DND-41 (cell line): Measurements from ENCODE around the gene NDUFS7.

Source experiments
- ATAC-seq: fragments of 200-7000 bp; cut with Tn5 transposase; 3 replicates; pipeline ENCODE4 v1.9.1; 2021; ENCODE audit warnings: low read depth; ENCODE audit not compliant: insufficient read depth
- DNase-seq: peaks from one replicate; pipeline ENCODE4 v3.0.0-alpha.2; 2020
- H2AFZ ChIP-seq: 2 replicates; pipeline ENCODE4 v1.6.0; 2012; ENCODE audit warnings: low read depth, low read length
- H3K27ac ChIP-seq: 2 replicates; pipeline ENCODE4 v1.5.1; 2012; ENCODE audit warnings: low read length, inconsistent platforms
- H3K27me3 ChIP-seq: fragments of 200-600 bp; sonication (generic); 2 replicates; pipeline ENCODE4 v1.6.0; 2012; ENCODE audit warnings: low read length, mild to moderate bottlenecking, inconsistent platforms; ENCODE audit not compliant: insufficient read depth, poor library complexity
- H3K36me3 ChIP-seq: 2 replicates; pipeline ENCODE4 v1.5.1; 2012; ENCODE audit warnings: low read length, inconsistent platforms; ENCODE audit not compliant: insufficient read depth
- H3K4me1 ChIP-seq: 2 replicates; pipeline ENCODE4 v1.5.1; 2012; ENCODE audit warnings: mild to moderate bottlenecking, low read length; ENCODE audit not compliant: insufficient read depth
- H3K4me2 ChIP-seq: 2 replicates; pipeline ENCODE4 v1.6.0; 2012; ENCODE audit warnings: mild to moderate bottlenecking, moderate library complexity, low read length, inconsistent platforms; ENCODE audit not compliant: insufficient read depth
- H3K4me3 ChIP-seq, 2 experiments: fragments of 200-600 bp in 1 of 2; shearing (Covaris generic) in 1 of 2; 2 replicates each; pipeline ENCODE4 v1.5.1; 2012 to 2016; ENCODE audit warnings: inconsistent platforms in 2 of 2, low read length in 2 of 2, mild to moderate bottlenecking in 2 of 2, low read depth in 1 of 2, moderate library complexity in 1 of 2
- H3K79me2 ChIP-seq: 2 replicates; pipeline ENCODE4 v1.6.0; 2012; ENCODE audit warnings: low read length, inconsistent platforms; ENCODE audit not compliant: insufficient read depth
- H3K9ac ChIP-seq: 2 replicates; pipeline ENCODE4 v1.6.0; 2012; ENCODE audit warnings: low read depth, mild to moderate bottlenecking, inconsistent platforms, low read length, moderate library complexity
- H3K9me3 ChIP-seq: 2 replicates; pipeline ENCODE4 v1.5.1; 2012; ENCODE audit warnings: low read length, moderate library complexity, mild to moderate bottlenecking, inconsistent platforms; ENCODE audit not compliant: insufficient read depth, severe bottlenecking
- H4K20me1 ChIP-seq: 2 replicates; pipeline ENCODE4 v1.6.0; 2012; ENCODE audit warnings: low read length; ENCODE audit not compliant: insufficient read depth
- CTCF ChIP-seq: IDR thresholded peaks from 2 replicates; pipeline ENCODE4 v1.5.1; 2012; ENCODE audit warnings: borderline replicate concordance, low read length, moderate library complexity, mild to moderate bottlenecking; ENCODE audit not compliant: poor library complexity, severe bottlenecking; ENCODE audit errors: extremely low read depth
- EZH2 ChIP-seq: IDR thresholded peaks from 3 replicates; pipeline ENCODE4 v1.6.1; 2012; ENCODE audit warnings: borderline replicate concordance, low read depth, mild to moderate bottlenecking, moderate library complexity, low read length, inconsistent platforms; ENCODE audit not compliant: severe bottlenecking

Gene NDUFS7

GRCh38 chr19:1435378-1435989 lies 51.8 kb downstream of the NDUFS7 start:
- Histone ChIP-seq H3K27ac (no peak overlapping the region), H3K4me2 (no peak overlapping the region), H3K9ac (no peak overlapping the region), H2AFZ (no peak overlapping the region), H3K4me1 (peaks cover 20% of the 10 kb centered on the region), H4K20me1 (peaks cover 60% of the 10 kb centered on the region), H3K27me3 (no peaks in the 10 kb centered on the region), H3K36me3 (peaks cover 60% of the 10 kb centered on the region), H3K79me2 (peaks cover 27% of the 10 kb centered on the region), H3K9me3 (no peaks in the 10 kb centered on the region), H3K4me3 (no peak overlapping the region)
- DNase-seq (no peak), ATAC-seq (no peak)
- TF ChIP-seq EZH2: no peak
- TF ChIP-seq CTCF: no peak

GRCh38 chr19:1437609-1438008 lies 53.9 kb downstream of the NDUFS7 start:
- no peaks in the 10 kb centered on the region for H3K9me3 ChIP-seq
- H3K4me2 ChIP-seq: peak overlapping the region; percentile 53
- peaks cover 69% of the 10 kb centered on the region for H4K20me1 ChIP-seq
- no peak for TF ChIP-seq EZH2
- no peak for TF ChIP-seq CTCF
- peaks cover 40% of the 10 kb centered on the region for H3K79me2 ChIP-seq
- H3K27ac ChIP-seq: no peak overlapping the region
- peaks cover 66% of the 10 kb centered on the region for H3K36me3 ChIP-seq
- H3K27me3 ChIP-seq: no peaks in the 10 kb centered on the region
- no peak for DNase-seq
- peaks cover 26% of the 10 kb centered on the region for H3K4me1 ChIP-seq
- peak overlapping the region in 1 of 2 experiments; percentile 61; a peak in 2 of 4 replicates for H3K4me3 ChIP-seq
- peak overlapping the region; percentile 26; the same call in 1 of the 2 replicates for H3K9ac ChIP-seq
- H2AFZ ChIP-seq: peak overlapping the region; percentile 72
- ATAC-seq: no peak

- peak within 1 kb of the TSS; percentile 72 for H2AFZ ChIP-seq
- DNase-seq: peak; percentile 95
- peaks cover 26% of the 10 kb centered on the region for H3K4me1 ChIP-seq
Observed at GRCh38 chr19:1438035-1438932, 54.6 kb downstream of the NDUFS7 start, which contains the start of gene RPS15. TSS of gene RPS15 (plus strand) at chr19:1438396. CDS start at chr19:1438426, 30 bp downstream.

More at GRCh38 chr19:1438035-1438932, 54.6 kb downstream of the NDUFS7 start, which contains the start of gene RPS15:
- Histone ChIP-seq H3K4me2 (peak within 1 kb of the TSS; percentile 99), H3K36me3 (peaks cover 61% of the 10 kb centered on the region), H3K4me3 (peak within 1 kb of the TSS; percentile 61 to 66; a peak in 3 of 4 replicates), H3K27me3 (no peaks in the 10 kb centered on the region), H3K27ac (peak within 1 kb of the TSS; percentile 82), H3K9me3 (no peaks in the 10 kb centered on the region), H3K9ac (peak within 1 kb of the TSS; percentile 90), H4K20me1 (peaks cover 64% of the 10 kb centered on the region), H3K79me2 (peaks cover 37% of the 10 kb centered on the region)
- TF ChIP-seq EZH2 (no peak), CTCF (peak; percentile 98)
- peak; percentile 83 for ATAC-seq
